Progenitor cell of endocrine pancreas (in vitro differentiated cells): Measurements from ENCODE around the gene GAMT. TPM values are rescaled to one million over a fixed set of nuclear protein-coding genes. Genes with fewer than 3 reads are reported as not detected.

ENCODE experiments used
- DNase-seq: peaks from one replicate; pipeline ENCODE4 v3.0.0; 2021; ENCODE audit warnings: low spot score; ENCODE audit not compliant: unreplicated experiment
- H3K27ac Mint-ChIP-seq: 2 replicates; pipeline ENCODE4 v1.8.0; 2021; ENCODE audit warnings: mild to moderate bottlenecking, moderate library complexity, mixed read lengths
- H3K27me3 Mint-ChIP-seq: 2 replicates; pipeline ENCODE4 v1.8.0; 2021; ENCODE audit warnings: mixed read lengths
- H3K36me3 Mint-ChIP-seq: 2 replicates; pipeline ENCODE4 v1.8.0; 2022; ENCODE audit warnings: mixed read lengths; ENCODE audit not compliant: insufficient read depth
- H3K4me1 Mint-ChIP-seq: 2 replicates; pipeline ENCODE4 v1.8.0; 2021; ENCODE audit warnings: low read depth, mixed read lengths
- H3K4me3 Mint-ChIP-seq: 2 replicates; pipeline ENCODE4 v1.8.0; 2021; ENCODE audit warnings: low read depth, mild to moderate bottlenecking, moderate library complexity, mixed read lengths
- H3K9me3 Mint-ChIP-seq: 2 replicates; pipeline ENCODE4 v1.8.0; 2021; ENCODE audit warnings: low read depth, mixed read lengths
- CTCF ChIP-seq: fragments of 200-600 bp; sonication (generic); IDR thresholded peaks from one replicate; pipeline ENCODE4 v1.5.0; 2021; ENCODE audit warnings: antibody characterized with exemption, mild to moderate bottlenecking; ENCODE audit not compliant: unreplicated experiment
- total RNA-seq: library from RNA; stranded (reverse); gene quantifications from 2 replicates; pipeline ENCODE4 v1.2.1, GENCODE V29; 2021

The GAMT gene
- total RNA-seq, 1 donor from 2014 or later = 47.0 TPM

- Mint-ChIP-seq H3K27ac (no peak overlapping the region), H3K27me3 (no peaks in the 10 kb centered on the region)
Observed at GRCh38 chr19:1396768-1397679, 4.3 kb downstream of the GAMT start.

DNA sequence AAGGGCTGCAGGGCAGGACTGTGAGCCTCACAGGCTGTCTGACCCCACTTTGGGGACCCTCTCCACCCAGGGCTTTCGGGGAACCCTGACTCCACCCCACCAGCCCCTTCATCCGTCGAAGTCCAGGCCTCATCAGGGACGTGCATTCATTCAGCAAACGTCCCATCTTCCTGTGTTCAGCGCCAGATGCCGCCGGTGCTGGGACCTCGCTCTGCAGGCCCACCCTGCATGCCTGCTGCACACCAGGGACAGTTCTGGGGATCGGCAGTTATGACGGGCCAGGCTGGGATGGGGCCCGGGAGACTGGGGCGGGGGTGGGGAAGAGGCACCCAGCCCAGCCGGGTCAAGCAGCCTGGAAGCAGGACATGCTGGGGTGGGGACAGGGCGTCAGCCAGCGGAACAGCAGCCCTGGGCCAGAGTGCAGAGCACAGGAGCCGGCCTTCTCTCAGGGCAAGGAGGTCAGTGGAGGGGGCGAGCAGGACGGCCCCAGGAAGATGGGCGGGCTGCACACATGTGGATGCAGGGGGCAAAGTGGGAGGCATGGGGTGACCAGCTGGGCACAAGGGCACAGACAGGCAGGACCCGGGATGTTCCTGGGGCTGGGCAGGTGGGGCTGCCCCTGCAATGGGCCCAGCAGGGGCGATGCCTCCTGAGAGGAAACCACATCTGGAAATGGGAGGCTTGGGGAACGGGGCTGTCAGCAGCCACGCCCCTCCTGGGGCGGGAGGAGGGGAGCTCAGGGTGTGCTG lies 5.1 kb downstream of the GAMT start:
- no peaks in the 10 kb centered on the region for H3K4me1 Mint-ChIP-seq
- peaks cover 5% of the 10 kb centered on the region for H3K36me3 Mint-ChIP-seq
- TF ChIP-seq CTCF = no peak
- no peak for DNase-seq
- no peaks in the 10 kb centered on the region for H3K27me3 Mint-ChIP-seq
- H3K27ac Mint-ChIP-seq = no peak overlapping the region
- H3K4me3 Mint-ChIP-seq = no peak overlapping the region
- no peaks in the 10 kb centered on the region for H3K9me3 Mint-ChIP-seq

More at GRCh38 chr19:1396768-1397679, 4.3 kb downstream of the GAMT start:
- Mint-ChIP-seq H3K4me3 (no peak overlapping the region), H3K9me3 (no peaks in the 10 kb centered on the region), H3K4me1 (no peaks in the 10 kb centered on the region), H3K36me3 (peaks cover 3% of the 10 kb centered on the region)
- TF ChIP-seq CTCF = no peak
- DNase-seq = no peak

GRCh38 chr19:1395194-1396018 lies 5.9 kb downstream of the GAMT start:
- Mint-ChIP-seq H3K27me3 (no peaks in the 10 kb centered on the region), H3K36me3 (peaks cover 6% of the 10 kb centered on the region), H3K27ac (no peak overlapping the region), H3K4me1 (no peaks in the 10 kb centered on the region), H3K9me3 (no peaks in the 10 kb centered on the region), H3K4me3 (no peak overlapping the region)
- no peak for DNase-seq
- no peak for TF ChIP-seq CTCF

DNA sequence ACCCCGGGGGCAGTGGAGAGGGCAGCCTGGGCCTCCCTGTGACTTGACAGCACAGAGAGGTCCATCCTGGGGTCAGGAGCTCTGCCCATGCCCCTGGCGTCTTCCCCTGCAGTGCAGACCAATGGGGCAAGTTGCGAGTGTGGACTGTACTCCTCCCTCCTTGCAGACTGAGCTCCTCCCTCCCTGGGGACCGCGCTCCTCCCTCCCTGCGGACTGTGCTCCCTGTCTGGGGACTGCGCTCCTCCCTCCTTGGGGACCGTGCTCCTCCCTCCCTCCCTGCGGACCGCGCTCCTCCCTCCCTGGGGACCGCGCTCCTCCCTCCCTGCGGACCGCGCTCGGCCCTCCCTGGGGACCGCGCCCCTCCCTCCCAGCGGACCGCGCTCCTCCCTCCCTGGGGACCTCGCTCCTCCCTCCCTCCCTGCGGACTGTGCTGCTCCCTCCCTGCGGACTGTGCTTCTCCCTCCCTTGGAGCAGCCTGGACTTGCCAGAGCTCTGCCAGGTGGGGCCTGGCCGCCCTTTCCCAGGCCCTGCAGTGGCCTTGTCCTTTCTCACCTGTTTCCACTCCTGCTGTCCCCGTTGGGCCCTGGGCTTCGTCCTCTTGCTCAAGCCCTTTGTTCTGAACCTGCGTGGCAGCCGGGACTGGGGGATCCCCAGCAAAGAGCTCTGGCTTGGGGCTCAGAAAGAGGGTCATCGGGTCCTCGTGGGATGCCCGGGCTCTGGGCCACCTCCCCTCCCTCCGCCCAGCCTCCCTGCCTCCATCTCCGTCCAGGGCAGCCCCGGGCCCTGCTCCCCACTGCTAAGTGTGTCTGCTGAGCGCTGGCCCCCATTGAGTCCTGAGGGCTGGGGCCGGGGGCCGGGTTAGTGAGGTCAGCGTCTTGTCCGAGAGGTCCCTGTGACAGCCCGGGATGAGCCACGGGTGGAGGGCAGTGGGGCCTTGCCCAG lies 6.8 kb downstream of the GAMT start:
- H3K27ac Mint-ChIP-seq = no peak overlapping the region
- peaks cover 8% of the 10 kb centered on the region for H3K36me3 Mint-ChIP-seq
- no peak for TF ChIP-seq CTCF
- H3K27me3 Mint-ChIP-seq = no peaks in the 10 kb centered on the region
- H3K9me3 Mint-ChIP-seq = no peaks in the 10 kb centered on the region
- no peaks in the 10 kb centered on the region for H3K4me1 Mint-ChIP-seq
- DNase-seq = no peak
- no peak overlapping the region for H3K4me3 Mint-ChIP-seq
